ENCODE measurements around the gene JPT2.

JPT2 gene

DNA sequence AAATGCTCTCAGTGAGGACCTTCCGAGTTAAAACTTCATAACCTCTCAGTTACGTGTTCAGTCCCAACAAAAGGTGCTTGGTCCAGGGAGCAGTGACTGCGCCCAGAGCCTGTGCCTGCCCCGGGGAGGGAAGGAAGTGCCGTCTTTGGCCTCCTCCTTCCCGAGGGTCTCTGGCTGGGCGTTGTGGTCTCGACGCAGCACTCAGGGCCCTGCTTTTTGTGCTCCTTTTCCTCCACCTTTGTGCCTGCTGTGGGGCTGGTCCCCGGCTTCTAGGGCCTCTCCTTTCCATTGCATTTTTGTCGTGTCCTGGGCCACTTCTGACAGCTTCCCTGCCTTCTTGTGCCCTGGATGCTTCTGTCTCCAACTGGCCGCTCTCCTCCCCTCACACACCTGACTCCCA is 36.8 kb upstream of the JPT2 start:
- no peak for TF ChIP-seq CTCF (conservative IDR thresholded peaks at IDR 0.05; ENCODE audit: low read length)
- no peak for DNase-seq (ENCODE audit: low read depth)
- no peak overlapping the region for H3K4me3 ChIP-seq (ENCODE audit: low read length)

DNA sequence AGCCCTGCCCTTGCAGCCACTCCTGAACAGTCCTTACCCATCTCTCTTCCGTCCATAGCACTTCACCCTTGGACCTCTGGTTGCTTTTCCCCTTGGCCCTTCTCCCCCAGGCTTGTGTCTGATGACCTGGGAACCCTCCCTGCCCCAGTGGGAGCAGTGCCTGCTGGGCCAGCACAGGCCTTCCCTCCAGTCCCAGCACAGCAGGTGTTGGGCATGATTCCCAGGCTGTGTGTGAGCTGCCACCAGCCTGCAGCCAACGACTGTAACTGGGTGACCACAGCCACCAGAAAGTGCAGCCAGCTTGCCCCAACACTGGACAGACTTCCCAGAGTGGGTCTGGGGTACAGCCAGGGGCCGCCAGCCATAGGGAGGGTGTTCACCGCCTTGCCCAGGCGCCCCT is 35.9 kb upstream of the JPT2 start:
- no peak for TF ChIP-seq CTCF (conservative IDR thresholded peaks at IDR 0.05; ENCODE audit: low read length)
- no peak for DNase-seq (ENCODE audit: low read depth)
- no peak overlapping the region for H3K4me3 ChIP-seq (ENCODE audit: low read length)

GRCh38 chr16:1642753-1643152 is 35.3 kb upstream of the JPT2 start:
- no peak for DNase-seq (ENCODE audit: low read depth)
- TF ChIP-seq CTCF (conservative IDR thresholded peaks at IDR 0.05; ENCODE audit: low read length), result no peak
- no peak overlapping the region for H3K4me3 ChIP-seq (ENCODE audit: low read length)

GRCh38 chr16:1643521-1643920 is 34.6 kb upstream of the JPT2 start:
- DNase-seq (ENCODE audit: low read depth), result no peak
- no peak overlapping the region for H3K4me3 ChIP-seq (ENCODE audit: low read length)
- TF ChIP-seq CTCF (conservative IDR thresholded peaks at IDR 0.05; ENCODE audit: low read length), result no peak

DNA sequence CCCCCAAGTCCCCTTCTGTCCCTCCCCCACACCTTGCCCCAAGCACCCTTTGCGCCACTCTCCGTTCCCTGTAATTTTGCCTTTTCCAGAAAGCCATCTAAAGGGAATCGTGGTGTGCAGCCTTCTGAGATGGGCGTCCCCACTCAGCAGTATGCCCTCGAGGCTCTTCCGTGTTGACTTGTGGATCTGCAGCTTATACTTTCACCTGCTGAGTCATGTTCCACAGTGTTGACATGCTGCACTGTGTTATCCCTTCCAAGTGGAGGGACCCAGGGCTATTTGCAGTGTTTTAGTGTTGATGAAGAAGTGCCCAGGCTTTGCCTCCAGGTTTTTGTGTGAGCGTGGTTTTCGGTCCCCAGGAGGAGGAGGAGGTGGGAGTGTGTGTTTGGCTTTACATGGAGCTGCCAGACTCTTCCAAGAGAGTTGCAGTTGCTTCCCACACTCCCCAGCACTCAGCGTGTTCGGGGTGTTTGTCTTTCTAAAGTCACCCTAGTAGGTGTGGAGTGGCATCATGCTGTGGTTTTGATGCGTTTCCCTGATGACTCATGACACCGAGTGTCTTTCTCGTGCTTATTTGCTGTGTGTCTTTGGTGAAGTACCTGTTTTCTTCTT is 32.1 kb upstream of the JPT2 start:
- no peak for TF ChIP-seq CTCF (conservative IDR thresholded peaks at IDR 0.05; ENCODE audit: low read length)
- no peak overlapping the region for H3K4me3 ChIP-seq (ENCODE audit: low read length)
- no peak for DNase-seq (ENCODE audit: low read depth)

DNA sequence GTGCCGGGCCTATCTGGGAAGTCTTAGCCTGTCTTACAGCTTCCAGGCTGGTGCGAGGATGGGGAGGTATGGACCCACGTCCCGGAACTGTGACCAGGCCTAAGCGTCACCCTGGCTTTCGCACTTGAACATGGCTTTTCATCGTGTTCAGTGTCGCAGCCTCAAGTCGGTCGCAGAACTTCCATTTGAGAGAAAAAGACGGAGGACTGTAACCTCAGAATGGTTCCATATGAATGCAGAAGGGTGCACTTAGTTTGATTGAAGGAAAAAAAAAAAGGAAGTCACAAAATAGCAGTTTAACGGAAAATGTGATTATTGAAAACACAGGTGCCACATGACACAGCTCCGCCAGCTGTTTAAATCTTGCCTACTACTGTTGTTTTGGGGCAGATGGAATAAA is 30.2 kb upstream of the JPT2 start:
- no peak for TF ChIP-seq CTCF (conservative IDR thresholded peaks at IDR 0.05; ENCODE audit: low read length)
- H3K4me3 ChIP-seq (ENCODE audit: low read length), result no peak overlapping the region
- DNase-seq (ENCODE audit: low read depth), result no peak

DNA sequence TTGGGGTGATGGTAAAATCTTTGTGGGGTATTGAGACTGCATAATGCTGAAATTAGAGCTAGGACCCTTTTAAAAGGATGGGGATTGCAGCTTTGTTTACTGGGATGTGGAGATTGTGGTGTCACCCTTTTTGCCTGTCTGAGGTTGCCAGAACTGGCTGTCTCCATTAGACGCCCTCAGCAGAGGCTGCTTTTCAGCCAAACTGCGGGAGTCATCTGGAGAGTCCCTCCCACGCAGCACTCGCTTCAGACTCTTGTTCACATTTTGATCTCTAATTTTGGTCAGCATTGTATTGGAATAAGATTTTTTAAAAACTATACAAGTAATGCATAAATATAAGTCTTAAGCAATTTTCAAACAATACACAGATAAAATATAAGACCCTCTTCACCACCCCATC is 27.9 kb upstream of the JPT2 start:
- no peak for DNase-seq (ENCODE audit: low read depth)
- H3K4me3 ChIP-seq (ENCODE audit: low read length), result no peak overlapping the region
- no peak for TF ChIP-seq CTCF (conservative IDR thresholded peaks at IDR 0.05; ENCODE audit: low read length)

All from AG10803 (cell line).